ENCODE results near the gene RSRC1.
"Not testable (repeated sequence)": the region's sequence is repeated elsewhere in the genome, so short reads cannot be mapped to it uniquely, and the experiment has no call there.

RSRC1 gene

DNA sequence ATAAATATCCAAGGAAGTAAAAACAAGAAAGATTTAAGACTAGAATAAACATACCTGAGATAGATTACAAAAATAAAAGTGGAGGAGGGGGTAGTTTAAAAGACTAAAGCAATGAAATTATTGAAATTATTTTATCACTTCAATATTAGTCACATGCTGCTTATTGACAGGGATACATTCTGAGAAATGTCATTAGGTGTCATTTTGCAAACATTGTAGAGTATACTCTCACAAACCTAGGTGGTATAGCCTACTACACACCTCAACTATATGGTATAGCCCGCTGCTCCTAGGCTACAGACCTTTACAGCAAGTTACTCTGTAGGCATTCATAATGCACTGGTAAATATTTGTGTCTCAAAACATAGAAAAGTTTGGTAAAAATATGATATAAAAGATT, 384.0 kb downstream of the RSRC1 start:
- Mint-ChIP-seq H3K36me3 (ENCODE audit: low read depth) (no peaks in the 10 kb centered on the region), H3K27ac (no peak overlapping the region), H3K4me1 (ENCODE audit: low read depth) (peaks cover 2% of the 10 kb centered on the region), H3K9me3 (peaks cover 14% of the 10 kb centered on the region), H3K4me3 (no peak overlapping the region), H3K27me3 (ENCODE audit: low read depth) (no peaks in the 10 kb centered on the region)
- no peak for DNase-seq (ENCODE audit: low spot score)

DNA sequence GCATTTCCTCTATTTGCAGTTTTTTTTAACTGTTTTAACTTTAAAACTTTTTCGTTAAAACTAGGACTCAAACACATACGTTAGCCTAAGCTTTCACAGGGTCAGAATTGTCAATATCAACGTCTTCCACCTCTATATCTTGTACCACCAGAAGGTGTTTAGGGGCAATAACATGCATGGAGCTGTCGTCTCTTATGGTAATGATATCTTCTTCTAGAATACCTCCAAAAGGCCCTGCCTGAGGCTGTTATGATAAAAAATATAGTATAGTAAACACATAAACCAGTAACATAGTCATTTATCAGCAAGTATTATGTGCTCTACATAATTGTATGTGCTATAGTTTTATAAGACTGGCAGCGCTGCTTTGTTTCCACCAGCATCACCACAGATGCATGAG, 384.8 kb downstream of the RSRC1 start:
- no peaks in the 10 kb centered on the region for H3K27me3 Mint-ChIP-seq (ENCODE audit: low read depth)
- peaks cover 19% of the 10 kb centered on the region for H3K9me3 Mint-ChIP-seq
- H3K4me1 Mint-ChIP-seq (ENCODE audit: low read depth): peaks cover 2% of the 10 kb centered on the region
- H3K36me3 Mint-ChIP-seq (ENCODE audit: low read depth): no peaks in the 10 kb centered on the region
- DNase-seq (ENCODE audit: low spot score): no peak
- H3K27ac Mint-ChIP-seq: no peak overlapping the region
- H3K4me3 Mint-ChIP-seq: no peak overlapping the region

DNA sequence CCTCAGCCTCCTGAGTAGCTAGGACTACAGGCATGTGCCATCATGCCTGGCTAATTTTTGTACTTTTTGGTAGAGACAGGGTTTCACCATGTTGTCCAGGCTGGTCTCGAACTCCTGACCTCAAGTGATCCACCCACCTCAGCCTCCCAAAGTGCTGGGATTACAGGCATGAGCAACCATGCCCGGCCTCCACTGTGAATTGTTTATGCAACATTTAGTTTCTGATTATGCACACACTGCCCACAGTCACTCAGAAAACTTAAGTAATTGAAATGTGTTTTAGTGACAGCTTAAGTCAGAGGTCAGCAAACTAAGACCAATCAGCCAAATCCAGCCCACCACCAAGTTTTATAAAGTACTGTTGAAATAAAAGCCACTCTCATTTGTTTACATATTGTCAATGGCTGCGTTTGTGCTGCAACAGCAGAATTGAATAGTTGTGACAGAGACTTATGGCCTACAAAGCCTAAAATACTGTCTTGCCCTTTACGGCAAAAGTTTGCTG, 385.6 kb downstream of the RSRC1 start:
- H3K36me3 Mint-ChIP-seq (ENCODE audit: low read depth); DNase-seq (ENCODE audit: low spot score); H3K27ac Mint-ChIP-seq; H3K27me3 Mint-ChIP-seq (ENCODE audit: low read depth); H3K4me1 Mint-ChIP-seq (ENCODE audit: low read depth); H3K4me3 Mint-ChIP-seq: not testable (repeated sequence)
- H3K9me3 Mint-ChIP-seq: peaks cover 26% of the 10 kb centered on the region

DNA sequence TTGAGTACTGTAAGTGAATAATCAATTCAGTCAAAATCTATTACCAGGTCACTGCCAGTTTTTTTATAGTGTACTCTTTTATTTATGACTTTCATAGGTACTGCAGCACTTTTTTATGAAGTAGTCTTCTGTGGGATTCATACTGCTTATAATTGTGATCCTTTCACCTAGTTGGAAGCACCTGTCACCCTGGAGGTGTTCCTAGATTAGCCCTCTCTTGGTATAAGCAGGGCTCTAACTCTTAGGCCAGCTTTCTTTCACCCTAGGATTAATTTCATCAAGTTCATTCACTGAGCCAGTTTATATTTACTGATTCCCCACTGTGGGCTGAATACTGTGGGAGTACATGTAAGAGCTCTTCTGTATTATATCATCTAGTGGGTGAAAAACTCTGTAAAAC, 395.2 kb downstream of the RSRC1 start:
- H3K9me3 Mint-ChIP-seq: peaks cover 30% of the 10 kb centered on the region
- no peak for DNase-seq (ENCODE audit: low spot score)
- H3K4me3 Mint-ChIP-seq: no peak overlapping the region
- no peak overlapping the region for H3K27ac Mint-ChIP-seq
- H3K4me1 Mint-ChIP-seq (ENCODE audit: low read depth): peaks cover 7% of the 10 kb centered on the region
- H3K36me3 Mint-ChIP-seq (ENCODE audit: low read depth): peaks cover 3% of the 10 kb centered on the region
- H3K27me3 Mint-ChIP-seq (ENCODE audit: low read depth): no peaks in the 10 kb centered on the region

DNA sequence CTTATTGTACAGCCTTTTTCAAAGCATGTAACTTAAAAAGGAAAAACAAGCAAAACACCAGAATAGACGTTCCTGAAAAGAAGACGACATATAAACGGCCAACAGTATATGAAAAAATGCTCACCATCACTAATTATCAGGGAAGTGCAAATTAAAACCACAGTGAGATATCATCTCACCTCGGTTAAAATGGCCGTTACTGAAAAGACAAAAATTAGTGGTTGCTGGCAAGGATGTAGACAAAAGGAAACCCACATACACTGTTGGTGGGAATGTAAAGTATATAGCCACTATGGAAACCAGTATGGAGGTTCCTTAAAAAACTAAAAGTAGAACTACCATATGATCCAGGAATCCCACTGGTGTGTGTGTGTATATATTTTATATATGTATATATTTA, 396.6 kb downstream of the RSRC1 start:
- Mint-ChIP-seq H3K27me3 (ENCODE audit: low read depth) (no peaks in the 10 kb centered on the region), H3K4me1 (ENCODE audit: low read depth) (peaks cover 7% of the 10 kb centered on the region)

DNA sequence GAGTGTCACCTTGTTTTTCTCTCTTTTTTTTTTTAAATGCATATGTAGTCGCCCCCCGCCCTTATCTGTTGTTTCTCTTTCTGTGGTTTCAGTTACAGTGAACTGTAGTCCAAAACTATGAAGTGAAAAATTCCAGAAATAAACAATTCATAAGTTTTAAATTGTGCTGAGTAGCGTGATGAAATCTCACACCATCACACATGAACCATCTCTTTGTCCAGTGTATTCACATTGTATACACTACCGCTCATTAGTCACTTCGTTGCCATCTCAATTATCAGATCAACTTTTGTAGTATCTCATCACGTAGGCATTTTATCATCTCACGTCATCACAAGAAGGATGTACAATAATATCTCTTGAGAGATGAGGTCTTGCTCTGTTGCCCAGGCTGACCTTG, 398.6 kb downstream of the RSRC1 start:
- peaks cover 7% of the 10 kb centered on the region for H3K4me1 Mint-ChIP-seq (ENCODE audit: low read depth)
- H3K27me3 Mint-ChIP-seq (ENCODE audit: low read depth): no peaks in the 10 kb centered on the region
- DNase-seq (ENCODE audit: low spot score): no peak
- H3K36me3 Mint-ChIP-seq (ENCODE audit: low read depth): no peaks in the 10 kb centered on the region
- H3K4me3 Mint-ChIP-seq: no peak overlapping the region
- H3K9me3 Mint-ChIP-seq: peaks cover 10% of the 10 kb centered on the region
- H3K27ac Mint-ChIP-seq: no peak overlapping the region

More for the DNA sequence above, 396.6 kb downstream of the RSRC1 start:
- Mint-ChIP-seq H3K27ac (no peak overlapping the region), H3K4me3 (no peak overlapping the region), H3K9me3 (peaks cover 20% of the 10 kb centered on the region), H3K36me3 (ENCODE audit: low read depth) (peaks cover 2% of the 10 kb centered on the region)
- DNase-seq (ENCODE audit: low spot score): no peak

DNA sequence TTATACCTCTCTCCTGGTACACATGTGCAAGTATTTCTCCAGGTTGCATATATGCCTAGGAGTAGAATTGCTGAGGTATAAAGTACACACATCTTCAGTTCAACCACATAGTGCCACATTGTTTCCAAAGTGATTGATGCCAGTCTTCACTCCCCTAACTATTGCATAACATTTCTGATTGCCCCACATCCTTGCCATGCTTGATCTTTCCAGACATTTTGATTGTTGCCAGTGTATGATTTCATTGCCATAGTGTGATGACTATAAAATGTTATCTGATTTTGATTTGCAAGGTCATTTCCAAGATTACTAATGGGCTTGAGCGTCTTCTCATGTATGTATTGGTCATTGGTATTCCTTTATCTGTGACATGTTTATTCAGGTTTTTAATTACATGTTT, 400.0 kb downstream of the RSRC1 start:
- Mint-ChIP-seq H3K27ac (no peak overlapping the region), H3K4me3 (no peak overlapping the region), H3K4me1 (ENCODE audit: low read depth) (peaks cover 7% of the 10 kb centered on the region), H3K9me3 (peaks cover 13% of the 10 kb centered on the region), H3K27me3 (ENCODE audit: low read depth) (no peaks in the 10 kb centered on the region), H3K36me3 (ENCODE audit: low read depth) (no peaks in the 10 kb centered on the region)
- no peak for DNase-seq (ENCODE audit: low spot score)

DNA sequence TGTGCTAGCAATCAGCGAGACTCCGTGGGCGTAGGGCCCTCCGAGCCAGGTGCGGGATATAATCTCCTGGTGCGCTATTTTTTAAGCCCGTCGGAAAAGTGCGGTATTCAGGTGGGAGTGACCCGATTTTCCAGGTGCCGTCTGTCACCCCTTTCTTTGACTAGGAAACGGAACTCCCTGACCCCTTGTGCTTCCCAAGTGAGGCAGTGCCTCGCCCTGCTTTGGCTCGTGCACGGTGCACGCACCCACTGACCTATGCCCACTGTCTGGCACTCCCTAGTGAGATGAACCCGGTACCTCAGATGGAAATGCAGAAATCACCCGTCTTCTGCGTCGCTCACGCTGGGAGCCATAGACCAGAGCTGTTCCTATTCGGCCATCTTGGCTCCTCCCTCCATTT, 406.8 kb downstream of the RSRC1 start:
- H3K27me3 Mint-ChIP-seq (ENCODE audit: low read depth); DNase-seq (ENCODE audit: low spot score); H3K36me3 Mint-ChIP-seq (ENCODE audit: low read depth); H3K4me3 Mint-ChIP-seq; H3K4me1 Mint-ChIP-seq (ENCODE audit: low read depth); H3K9me3 Mint-ChIP-seq; H3K27ac Mint-ChIP-seq: not testable (repeated sequence)

DNA sequence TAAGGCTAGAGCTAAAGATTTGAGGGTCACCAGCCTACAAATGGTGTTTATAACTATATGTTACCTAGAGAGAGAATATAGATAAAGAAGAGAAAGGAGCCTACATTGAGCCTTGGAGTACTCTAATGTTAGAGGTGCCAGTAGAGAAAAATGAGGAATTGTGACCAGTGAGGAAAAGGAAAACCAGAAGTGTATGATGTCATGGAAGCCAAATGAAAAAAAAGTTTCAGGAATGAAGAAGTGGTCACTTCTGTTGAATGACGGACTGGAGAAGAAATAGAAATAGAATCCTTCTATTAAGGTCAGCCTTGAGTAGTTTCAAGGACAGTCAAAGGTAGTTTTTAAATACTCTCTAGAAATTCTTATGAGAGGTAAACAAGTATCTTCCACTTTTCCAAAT, 409.9 kb downstream of the RSRC1 start:
- Mint-ChIP-seq H3K9me3 (peaks cover 6% of the 10 kb centered on the region), H3K4me1 (ENCODE audit: low read depth) (no peaks in the 10 kb centered on the region), H3K27ac (no peak overlapping the region), H3K36me3 (ENCODE audit: low read depth) (no peaks in the 10 kb centered on the region), H3K4me3 (no peak overlapping the region), H3K27me3 (ENCODE audit: low read depth) (no peaks in the 10 kb centered on the region)
- no peak for DNase-seq (ENCODE audit: low spot score)

DNA sequence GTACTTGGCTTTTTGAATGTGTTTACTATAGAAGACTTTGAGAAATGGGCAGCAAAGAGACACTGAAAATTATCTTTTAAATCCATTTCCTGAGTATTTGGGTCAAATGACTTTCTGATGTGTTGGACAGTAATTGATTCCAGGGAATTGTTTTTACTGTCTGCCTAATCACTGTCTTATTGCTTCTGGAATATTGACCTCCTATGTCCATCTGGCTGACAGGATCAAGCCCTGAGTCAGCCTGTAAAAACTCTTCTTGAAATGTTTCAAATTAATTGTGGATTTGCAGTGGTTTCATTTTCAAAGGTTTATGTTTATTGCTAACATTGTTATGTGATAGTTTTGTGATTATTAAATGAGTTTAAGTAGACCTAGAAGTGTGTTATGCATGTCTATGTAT, 410.5 kb downstream of the RSRC1 start:
- H3K27ac Mint-ChIP-seq: no peak overlapping the region

DNA sequence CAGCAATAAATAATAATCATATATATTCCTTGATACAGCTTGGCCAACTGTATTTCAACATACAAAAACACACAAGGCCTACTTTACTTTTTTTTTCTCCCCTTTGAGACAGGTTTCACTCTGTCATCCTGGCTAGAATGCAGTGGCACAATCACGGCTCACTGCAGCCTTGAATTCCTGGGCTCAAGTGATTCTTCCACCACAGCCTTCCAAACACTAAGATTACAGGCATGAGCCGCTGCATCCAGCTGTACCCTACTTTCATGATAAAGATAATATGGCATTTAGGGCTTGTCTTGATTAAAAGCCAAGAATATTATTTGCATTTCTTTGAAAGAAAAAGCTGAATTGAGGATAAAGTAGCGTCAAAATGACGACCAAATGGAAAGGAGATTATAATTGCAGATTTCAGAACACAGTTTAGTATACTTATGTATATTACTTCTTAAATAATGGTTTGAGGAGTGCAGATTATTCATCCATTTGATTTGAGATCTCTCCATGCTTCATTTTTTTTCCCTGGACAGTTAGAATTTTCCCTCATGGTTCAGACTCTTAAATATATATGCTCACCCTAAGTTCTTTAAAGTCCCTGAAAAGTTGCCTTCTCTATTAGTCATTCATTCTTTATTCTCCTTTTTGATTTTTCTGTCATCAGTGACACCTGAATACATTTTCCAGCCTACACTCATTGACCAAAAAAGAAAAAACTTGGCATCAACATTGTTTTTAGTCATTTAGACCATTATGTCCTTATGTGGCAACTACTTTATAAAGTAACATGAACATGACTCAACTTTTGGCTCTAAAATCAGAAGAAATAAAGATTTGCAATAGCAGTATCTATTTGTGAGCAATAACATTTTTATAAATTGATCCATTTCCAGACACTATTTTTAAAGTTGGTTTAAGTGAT, 412.6 kb downstream of the RSRC1 start:
- no peaks in the 10 kb centered on the region for H3K9me3 Mint-ChIP-seq
- H3K4me1 Mint-ChIP-seq (ENCODE audit: low read depth): no peaks in the 10 kb centered on the region
- no peak overlapping the region for H3K4me3 Mint-ChIP-seq
- no peaks in the 10 kb centered on the region for H3K27me3 Mint-ChIP-seq (ENCODE audit: low read depth)
- H3K27ac Mint-ChIP-seq: no peak overlapping the region
- H3K36me3 Mint-ChIP-seq (ENCODE audit: low read depth): no peaks in the 10 kb centered on the region
- no peak for DNase-seq (ENCODE audit: low spot score)

More for the DNA sequence above, 410.5 kb downstream of the RSRC1 start:
- Mint-ChIP-seq H3K4me1 (ENCODE audit: low read depth) (no peaks in the 10 kb centered on the region), H3K36me3 (ENCODE audit: low read depth) (no peaks in the 10 kb centered on the region), H3K4me3 (no peak overlapping the region), H3K27me3 (ENCODE audit: low read depth) (no peaks in the 10 kb centered on the region), H3K9me3 (peaks cover 6% of the 10 kb centered on the region)
- no peak for DNase-seq (ENCODE audit: low spot score)

DNA sequence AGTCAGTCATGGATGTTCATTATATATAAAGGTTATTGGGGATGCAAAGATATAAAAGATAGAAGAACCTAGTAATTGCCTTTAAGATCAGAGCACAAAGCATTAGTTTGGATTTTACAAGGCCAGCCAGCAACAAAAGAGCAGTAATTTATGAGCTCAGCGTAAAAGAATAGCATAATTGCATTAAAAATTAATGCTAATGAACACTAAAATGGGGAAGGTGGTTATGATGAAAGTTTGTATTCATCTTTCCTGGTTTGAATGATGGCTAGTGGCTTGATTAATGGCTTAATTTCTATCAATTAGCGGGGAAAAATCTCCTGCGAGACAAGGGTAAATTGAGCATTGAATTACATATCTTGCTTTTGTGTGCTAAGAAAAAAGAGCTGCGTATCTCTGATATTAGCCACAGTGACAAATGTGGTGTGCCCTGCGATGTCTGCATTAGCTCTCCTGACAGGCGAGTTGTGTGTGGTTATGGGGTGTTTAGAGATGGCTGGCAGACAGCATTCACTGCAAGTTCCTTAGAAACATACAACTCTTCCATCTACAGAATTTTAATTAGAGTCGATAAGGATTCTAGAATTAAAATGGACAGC, 418.3 kb downstream of the RSRC1 start:
- no peak overlapping the region for H3K4me3 Mint-ChIP-seq
- H3K4me1 Mint-ChIP-seq (ENCODE audit: low read depth): no peaks in the 10 kb centered on the region
- H3K27me3 Mint-ChIP-seq (ENCODE audit: low read depth): no peaks in the 10 kb centered on the region
- H3K36me3 Mint-ChIP-seq (ENCODE audit: low read depth): no peaks in the 10 kb centered on the region
- no peak overlapping the region for H3K27ac Mint-ChIP-seq
- no peak for DNase-seq (ENCODE audit: low spot score)
- H3K9me3 Mint-ChIP-seq: no peaks in the 10 kb centered on the region

DNA sequence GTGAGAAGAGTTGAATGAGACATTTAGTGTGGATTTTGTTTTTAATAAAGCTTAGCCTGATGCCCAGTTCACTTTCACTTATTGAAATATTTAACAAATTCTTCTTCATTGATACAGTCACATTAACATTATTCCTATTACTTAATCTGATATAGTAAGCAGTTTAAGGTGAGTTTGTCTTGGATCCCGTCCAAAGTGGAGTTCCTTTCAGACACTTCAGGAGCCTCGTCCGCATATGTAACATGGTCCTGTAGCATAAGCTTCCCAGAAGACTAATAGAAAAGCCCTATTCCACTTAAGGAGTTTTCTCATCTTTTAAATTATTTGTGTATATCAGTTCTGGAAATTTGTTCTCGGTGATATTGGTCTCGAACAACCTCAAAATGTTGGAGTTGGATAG, 421.4 kb downstream of the RSRC1 start:
- Mint-ChIP-seq H3K4me1 (ENCODE audit: low read depth) (no peaks in the 10 kb centered on the region), H3K27ac (no peak overlapping the region), H3K9me3 (no peaks in the 10 kb centered on the region), H3K27me3 (ENCODE audit: low read depth) (no peaks in the 10 kb centered on the region), H3K36me3 (ENCODE audit: low read depth) (no peaks in the 10 kb centered on the region), H3K4me3 (no peak overlapping the region)
- no peak for DNase-seq (ENCODE audit: low spot score)

DNA sequence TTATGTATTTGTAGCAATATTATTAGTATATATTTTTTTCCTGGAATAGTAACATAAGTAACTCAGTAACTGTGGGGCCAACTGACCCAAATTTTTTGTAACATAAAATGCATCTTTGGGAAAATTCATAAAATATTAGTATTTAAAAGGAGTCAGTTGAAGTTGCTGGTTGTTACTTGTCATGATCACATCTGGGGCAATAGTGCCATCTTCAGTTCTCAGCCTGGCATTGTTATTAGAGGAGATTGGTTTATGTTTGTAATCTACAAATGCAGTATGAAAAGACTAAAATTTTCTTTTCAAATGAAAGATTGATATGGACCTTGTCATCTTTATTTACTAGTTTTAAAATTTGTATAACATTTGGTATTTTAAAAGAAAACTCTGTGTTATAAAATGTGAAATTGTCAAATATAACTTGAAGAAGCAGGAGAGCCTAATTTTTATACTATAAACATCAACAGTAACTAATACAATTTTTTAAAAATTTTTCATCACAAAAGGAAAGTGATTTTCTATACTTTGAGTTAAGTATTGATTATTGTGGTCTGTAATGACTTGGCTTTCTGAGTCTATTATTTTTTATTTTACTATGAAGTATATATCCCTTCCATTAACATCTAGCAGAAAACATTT, 422.3 kb downstream of the RSRC1 start:
- Mint-ChIP-seq H3K4me3 (no peak overlapping the region), H3K9me3 (no peaks in the 10 kb centered on the region), H3K4me1 (ENCODE audit: low read depth) (no peaks in the 10 kb centered on the region), H3K27me3 (ENCODE audit: low read depth) (no peaks in the 10 kb centered on the region), H3K27ac (no peak overlapping the region), H3K36me3 (ENCODE audit: low read depth) (no peaks in the 10 kb centered on the region)
- no peak for DNase-seq (ENCODE audit: low spot score)
